ENCODE measurements around the gene FAM204A. TPM values are rescaled to one million over a fixed set of nuclear protein-coding genes. Genes with fewer than 3 reads are reported as not detected.

Gene FAM204A
- total RNA-seq (2014; rRNA removed; shearing (Covaris generic)), result 91.3 and 97.8 TPM in 2 replicates

- peak; percentile 94 for DNase-seq (ENCODE audit: low read depth)
Observed at GRCh38 chr10:118341791-118342637, at the start of gene FAM204A. TSS of gene FAM204A (minus strand) at chr10:118342324. CDS start at chr10:118336415, 5,909 bp downstream.

- DNase-seq (ENCODE audit: low read depth), result no peak
Observed at GRCh38 chr10:118383699-118384098, 41.6 kb upstream of the FAM204A start.

GRCh38 chr10:118383063-118383689 is 41.1 kb upstream of the FAM204A start:
- DNase-seq (ENCODE audit: low read depth), result no peak

- peak; percentile 28 for DNase-seq (ENCODE audit: low read depth)
Observed at GRCh38 chr10:118374404-118374803, 32.3 kb upstream of the FAM204A start.

GRCh38 chr10:118373786-118374185 is 31.7 kb upstream of the FAM204A start:
- DNase-seq (ENCODE audit: low read depth), result peak; percentile 70

- no peak for DNase-seq (ENCODE audit: low read depth)
Observed at GRCh38 chr10:118370499-118370898, 28.4 kb upstream of the FAM204A start.

- no peak for DNase-seq (ENCODE audit: low read depth)
Observed at GRCh38 chr10:118369641-118370205, 27.6 kb upstream of the FAM204A start.

- no peak for DNase-seq (ENCODE audit: low read depth)
Observed at GRCh38 chr10:118365702-118366101, 23.6 kb upstream of the FAM204A start.

- peak; percentile 12 for DNase-seq (ENCODE audit: low read depth)
Observed at GRCh38 chr10:118362103-118362502, 20.0 kb upstream of the FAM204A start.

- DNase-seq (ENCODE audit: low read depth), result no peak
Observed at GRCh38 chr10:118358327-118358726, 16.2 kb upstream of the FAM204A start.

- no peak for DNase-seq (ENCODE audit: low read depth)
Observed at GRCh38 chr10:118357841-118358240, 15.7 kb upstream of the FAM204A start.

- DNase-seq (ENCODE audit: low read depth), result no peak
Observed at GRCh38 chr10:118356628-118357027, 14.5 kb upstream of the FAM204A start.

- DNase-seq (ENCODE audit: low read depth), result no peak
Observed at GRCh38 chr10:118355234-118355633, 13.1 kb upstream of the FAM204A start.

GRCh38 chr10:118349235-118349634 is 7.1 kb upstream of the FAM204A start:
- no peak for DNase-seq (ENCODE audit: low read depth)

GRCh38 chr10:118343549-118343948 is 1.4 kb upstream of the FAM204A start:
- no peak for DNase-seq (ENCODE audit: low read depth)

- DNase-seq (ENCODE audit: low read depth), result peak; percentile 12
Observed at GRCh38 chr10:118343115-118343514, 991 bp upstream of the FAM204A start.

GRCh38 chr10:118342638-118343020 is 505 bp upstream of the FAM204A start:
- peak; percentile 4 for DNase-seq (ENCODE audit: low read depth)

GRCh38 chr10:118340486-118340885 is 1.6 kb downstream of the FAM204A start:
- no peak for DNase-seq (ENCODE audit: low read depth)

GRCh38 chr10:118339111-118339510 is 3.0 kb downstream of the FAM204A start:
- DNase-seq (ENCODE audit: low read depth), result no peak

- no peak for DNase-seq (ENCODE audit: low read depth)
Observed at GRCh38 chr10:118337356-118337755, 4.8 kb downstream of the FAM204A start.

- no peak for DNase-seq (ENCODE audit: low read depth)
Observed at GRCh38 chr10:118333871-118334270, 8.3 kb downstream of the FAM204A start.

- no peak for DNase-seq (ENCODE audit: low read depth)
Observed at GRCh38 chr10:118332948-118333710, 9.0 kb downstream of the FAM204A start.
